WTC11 (cell line): Measurements from ENCODE around the gene KRT40.

ENCODE experiments used
- ARID4B ChIP-seq: sonication (generic); formaldehyde crosslinking; IDR thresholded peaks from 2 replicates; pipeline ENCODE4 v1.8.0; 2023; ENCODE audit warnings: missing genetic modification reagents, mild to moderate bottlenecking, borderline replicate concordance
- CBFB ChIP-seq: sonication (generic); formaldehyde crosslinking; IDR thresholded peaks from 2 replicates; pipeline ENCODE4 v1.8.1; 2022; ENCODE audit warnings: mild to moderate bottlenecking, low read depth, missing genetic modification reagents
- CTCF ChIP-seq: fragments of 200-600 bp; IDR thresholded peaks from 2 replicates; pipeline ENCODE4 v1.8.0; 2022; ENCODE audit warnings: antibody characterized with exemption
- E2F1 ChIP-seq: sonication (generic); formaldehyde crosslinking; IDR thresholded peaks from 2 replicates; pipeline ENCODE4 v1.8.0; 2022; ENCODE audit warnings: mild to moderate bottlenecking, missing genetic modification reagents
- ELF4 ChIP-seq: sonication (generic); formaldehyde crosslinking; IDR thresholded peaks from 2 replicates; pipeline ENCODE4 v1.8.1; 2022; ENCODE audit warnings: low read depth, mild to moderate bottlenecking, moderate library complexity, missing genetic modification reagents
- FOXJ3 ChIP-seq: sonication (generic); formaldehyde crosslinking; IDR thresholded peaks from 2 replicates; pipeline ENCODE4 v1.9.0; 2021; ENCODE audit warnings: missing genetic modification reagents, mild to moderate bottlenecking, borderline replicate concordance
- NR3C1 ChIP-seq: sonication (generic); formaldehyde crosslinking; conservative IDR thresholded peaks from 2 replicates; pipeline ENCODE4 v1.8.1; 2023; ENCODE audit warnings: low read depth, mild to moderate bottlenecking, missing genetic modification reagents
- OVOL2 ChIP-seq: fragments of 250-450 bp; sonication (Bioruptor Pico); IDR thresholded peaks from 2 replicates; pipeline ENCODE4 v1.9.0; 2021; ENCODE audit warnings: mild to moderate bottlenecking, borderline replicate concordance
- SP1 ChIP-seq: sonication (generic); formaldehyde crosslinking; conservative IDR thresholded peaks from 2 replicates; pipeline ENCODE4 v1.8.1; 2022; ENCODE audit warnings: missing genetic modification reagents
- USF2 ChIP-seq: sonication (generic); formaldehyde crosslinking; IDR thresholded peaks from 2 replicates; pipeline ENCODE4 v1.8.1; 2023; ENCODE audit warnings: mild to moderate bottlenecking, missing genetic modification reagents, moderate library complexity
- ZNF263 ChIP-seq: sonication (generic); formaldehyde crosslinking; IDR thresholded peaks from 2 replicates; pipeline ENCODE4 v1.8.1; 2022; ENCODE audit warnings: low read depth, mild to moderate bottlenecking, moderate library complexity, missing genetic modification reagents

GRCh38 chr17:41026715-41027471 is 42.8 kb upstream of the KRT40 start, which contains the start of gene KRTAP1-5:
- no peak for TF ChIP-seq CTCF
- no peak for TF ChIP-seq SP1 (CRISPR knock-in tag)
- no peak for TF ChIP-seq ARID4B (CRISPR knock-in tag)
- no peak for TF ChIP-seq OVOL2 (CRISPR knock-in tag)
- no peak for TF ChIP-seq ZNF263 (CRISPR knock-in tag)
- TF ChIP-seq E2F1 = no peak
- no peak for TF ChIP-seq CBFB (CRISPR knock-in tag)
- no peak for TF ChIP-seq NR3C1 (CRISPR knock-in tag)
- TF ChIP-seq USF2 (CRISPR knock-in tag) = no peak
- no peak for TF ChIP-seq FOXJ3 (CRISPR knock-in tag)
- TF ChIP-seq ELF4 (CRISPR knock-in tag) = no peak
